Measurements from ENCODE around the gene OR2W3. TPM values are rescaled to one million over a fixed set of nuclear protein-coding genes. Genes with fewer than 3 reads are reported as not detected.

Gene OR2W3
- total RNA-seq, 6 experiments from 2014 or later = 0.24 to 1.2 (median 0.43) TPM; not detected in 3

GRCh38 chr1:247854899-247855545 is 40.4 kb upstream of the OR2W3 start:
- no peaks in the 10 kb centered on the region for H3K9me3 ChIP-seq
- DNase-seq (peak in 1 of 3 donors; percentile 27), ATAC-seq (peak in 1 of 4 donors; percentile 24)
- H3K36me3 ChIP-seq = no peaks in the 10 kb centered on the region
- H3K4me1 ChIP-seq = no peaks in the 10 kb centered on the region
- 73% methylated on average over 11 of the region's 14 CpGs for WGBS (ENCODE audit: insufficient coverage, low coverage, low lambda C conversion rate, missing lambda C conversion rate)
- intact Hi-C loops (cut with DNase I) = no loop called here
- H3K27ac ChIP-seq = no peak overlapping the region
- H3K27me3 ChIP-seq = no peaks in the 10 kb centered on the region
- TF ChIP-seq CTCF (IDR thresholded peaks at IDR 0.05) (no peak), POLR2A (IDR thresholded peaks at IDR 0.05) (no peak)
- no peak overlapping the region for H3K4me3 ChIP-seq

GRCh38 chr1:247855911-247856310 is 39.5 kb upstream of the OR2W3 start:
- H3K4me3 ChIP-seq = no peak overlapping the region
- DNase-seq (no peak), ATAC-seq (no peak)
- no peaks in the 10 kb centered on the region for H3K27me3 ChIP-seq
- no peaks in the 10 kb centered on the region for H3K36me3 ChIP-seq
- intact Hi-C loops (cut with DNase I) = no loop called here
- WGBS (ENCODE audit: insufficient coverage, low coverage, low lambda C conversion rate, missing lambda C conversion rate) = 61% methylated on average over 4 of the region's 4 CpGs
- TF ChIP-seq CTCF (IDR thresholded peaks at IDR 0.05) = no peak
- TF ChIP-seq POLR2A (IDR thresholded peaks at IDR 0.05) = no peak
- H3K27ac ChIP-seq = no peak overlapping the region
- no peaks in the 10 kb centered on the region for H3K4me1 ChIP-seq
- H3K9me3 ChIP-seq = no peaks in the 10 kb centered on the region

DNA sequence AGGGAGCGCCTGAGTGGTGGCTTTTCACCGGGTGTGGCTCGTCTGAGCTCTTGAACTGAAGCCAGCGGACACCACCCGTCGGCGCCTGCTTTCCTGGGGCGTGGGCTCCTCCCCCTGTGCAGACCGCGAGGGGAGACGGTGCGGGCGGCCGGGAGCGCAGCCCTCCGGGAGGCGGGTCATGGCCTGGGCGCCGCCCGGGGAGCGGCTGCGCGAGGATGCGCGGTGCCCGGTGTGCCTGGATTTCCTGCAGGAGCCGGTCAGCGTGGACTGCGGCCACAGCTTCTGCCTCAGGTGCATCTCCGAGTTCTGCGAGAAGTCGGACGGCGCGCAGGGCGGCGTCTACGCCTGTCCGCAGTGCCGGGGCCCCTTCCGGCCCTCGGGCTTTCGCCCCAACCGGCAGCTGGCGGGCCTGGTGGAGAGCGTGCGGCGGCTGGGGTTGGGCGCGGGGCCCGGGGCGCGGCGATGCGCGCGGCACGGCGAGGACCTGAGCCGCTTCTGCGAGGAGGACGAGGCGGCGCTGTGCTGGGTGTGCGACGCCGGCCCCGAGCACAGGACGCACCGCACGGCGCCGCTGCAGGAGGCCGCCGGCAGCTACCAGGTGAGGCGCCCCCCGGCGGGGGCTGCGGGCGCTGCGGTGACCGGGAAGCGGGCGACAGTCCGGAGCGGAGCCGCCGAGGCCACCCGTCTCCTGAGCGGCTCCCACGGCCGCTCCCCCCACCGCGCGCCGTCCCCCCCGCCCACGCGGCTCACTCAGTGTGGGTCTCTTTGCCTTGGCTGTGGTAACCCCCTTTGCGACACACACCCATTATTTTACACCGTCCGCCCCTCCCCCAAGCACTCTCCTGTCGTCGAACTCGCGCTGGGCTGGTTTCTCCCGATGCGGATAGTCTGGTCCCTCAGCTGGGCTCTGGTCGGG is 38.1 kb upstream of the OR2W3 start, which contains the start of gene TRIM58:
TSS of gene TRIM58 (plus strand) at position 119 of the 916 bp plus-strand sequence. CDS start at position 179, 60 bp downstream.
- ATAC-seq (peak; percentile 21 to 50 (median 34)), DNase-seq (peak in 1 of 3 donors; percentile 37)
- Histone ChIP-seq H3K27ac (no peak within 1 kb of the TSS), H3K4me3 (peak within 1 kb of the TSS in 2 of 3 donors; percentile 22 to 42), H3K4me1 (no peaks in the 10 kb centered on the region), H3K9me3 (no peaks in the 10 kb centered on the region), H3K27me3 (no peaks in the 10 kb centered on the region), H3K36me3 (no peaks in the 10 kb centered on the region)
- TF ChIP-seq POLR2A (IDR thresholded peaks at IDR 0.05) (no peak), CTCF (IDR thresholded peaks at IDR 0.05) (peak in 1 of 4 donors; percentile 41)
- WGBS (ENCODE audit: insufficient coverage, low coverage, low lambda C conversion rate, missing lambda C conversion rate) = 4% methylated on average over 30 of the region's 109 CpGs
- intact Hi-C loops (cut with DNase I) = no loop called here

DNA sequence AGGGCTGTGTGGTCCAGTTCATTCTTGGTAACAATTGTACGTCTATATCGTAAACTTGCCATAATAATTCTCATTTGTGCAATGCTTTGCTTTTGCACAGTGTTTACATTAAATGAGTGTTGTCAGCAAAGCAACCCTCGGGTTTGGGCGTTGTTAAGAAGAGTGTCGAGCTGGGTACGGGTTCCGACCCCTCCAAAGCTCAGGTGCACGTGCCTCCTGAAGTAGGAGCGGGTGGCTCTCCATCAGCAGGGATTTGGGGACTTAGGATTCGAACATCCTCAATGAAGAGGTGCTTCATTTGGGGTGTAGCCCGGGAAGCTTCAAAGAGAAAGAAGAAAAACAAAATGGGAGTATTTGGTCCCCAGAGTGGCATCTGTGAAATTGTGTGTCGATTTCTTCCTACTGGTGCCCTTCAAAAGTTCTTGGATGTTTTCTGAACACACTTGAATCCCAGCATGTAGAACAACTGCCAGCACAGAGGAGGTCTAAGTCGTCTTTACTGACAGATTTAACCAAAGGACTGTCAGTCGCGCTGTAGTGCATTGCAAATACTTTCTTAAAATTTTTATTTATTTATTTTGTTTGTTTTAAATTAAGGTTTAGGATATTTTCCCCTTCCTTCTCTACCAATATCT is 37.3 kb upstream of the OR2W3 start:
- Histone ChIP-seq H3K27me3 (no peaks in the 10 kb centered on the region), H3K36me3 (no peaks in the 10 kb centered on the region), H3K4me3 (peak overlapping the region in 1 of 3 donors; percentile 42), H3K4me1 (no peaks in the 10 kb centered on the region), H3K27ac (no peak overlapping the region), H3K9me3 (no peaks in the 10 kb centered on the region)
- TF ChIP-seq POLR2A (IDR thresholded peaks at IDR 0.05) (no peak), CTCF (IDR thresholded peaks at IDR 0.05) (no peak)
- ATAC-seq (no peak), DNase-seq (no peak)
- 25% methylated on average over 15 of the region's 15 CpGs for WGBS (ENCODE audit: insufficient coverage, low coverage, low lambda C conversion rate, missing lambda C conversion rate)
- intact Hi-C loops (cut with DNase I) = no loop called here
